COLO829 (cell line): ENCODE measurements around the gene ATP9A.

Source experiments
- DNase-seq: peaks from one replicate; pipeline ENCODE4 v3.0.0; 2012; ENCODE audit warnings: low spot score

The ATP9A gene

GRCh38 chr20:51549474-51549873 is 218.7 kb downstream of the ATP9A start:
- no peak for DNase-seq

- no peak for DNase-seq
Measured at GRCh38 chr20:51547951-51548350, 220.2 kb downstream of the ATP9A start.
